Lower leg skin (tissue), 4 donors: ENCODE data around the gene TREML1. TPM values are rescaled to one million over a fixed set of nuclear protein-coding genes. Genes with fewer than 3 reads are reported as not detected.

Source experiments
- DNase-seq, 2 donors: peaks; one replicate each; pipeline ENCODE4 v3.0.0-alpha.2; 2019; ENCODE audit warnings: low spot score in 2 of 2
- H3K4me3 ChIP-seq: fragments of 200-600 bp; sonication (generic); 2 replicates; pipeline ENCODE4 v1.5.1; 2017; ENCODE audit warnings: mild to moderate bottlenecking, low read depth; ENCODE audit not compliant: poor library complexity, severe bottlenecking
- CTCF ChIP-seq, 3 donors: fragments of 450-650 bp; IDR thresholded peaks; one replicate each; pipeline ENCODE4 v1.5.1; 2016; ENCODE audit warnings: antibody characterized with exemption in 3 of 3, mild to moderate bottlenecking in 3 of 3, moderate library complexity in 2 of 3
- POLR2A ChIP-seq, 2 donors: fragments of 450-650 bp; IDR thresholded peaks; one replicate each; pipeline ENCODE4 v1.6.1; 2016 to 2017; ENCODE audit warnings: antibody characterized with exemption in 2 of 2, mild to moderate bottlenecking in 1 of 2, moderate library complexity in 1 of 2
- WGBS, 2 donors: methylation state at CpG; one replicate each; pipeline ENCODE4 v1.1.5; 2018; 5-methylcytosine and 5-hydroxymethylcytosine counted together
- intact Hi-C: fragments of 100-400 bp; cut with DNase I; formaldehyde crosslinking; loops from one replicate; pipeline ENCODE4 v1.15.0; 2023; ENCODE audit warnings: low total_unique reads
- total RNA-seq, 4 donors: library from RNA; depleted of rRNA; stranded (reverse); fragments of >200 nt; gene quantifications; one replicate each; pipeline ENCODE4 v1.1.0, GENCODE V29; 2016

The TREML1 gene
- total RNA-seq, 4 donors from 2014 or later, result not detected

- DNase-seq, result peak in 1 of 2 donors; percentile 32
- intact Hi-C loops, result no loop called here
- WGBS, 2 donors, result 74 to 83% methylated on average over 4 of the region's 4 CpGs
- TF ChIP-seq POLR2A (IDR thresholded peaks at IDR 0.05) (no peak), CTCF (IDR thresholded peaks at IDR 0.05) (no peak)
- no peak overlapping the region for H3K4me3 ChIP-seq
Observed at GRCh38 chr6:41182069-41183034, 28.2 kb upstream of the TREML1 start.

- intact Hi-C loops, result no loop called here
- 29 to 63% methylated on average over 1 of the region's 1 CpG for WGBS, 2 donors
- TF ChIP-seq CTCF (IDR thresholded peaks at IDR 0.05), result no peak
- no peak for TF ChIP-seq POLR2A (IDR thresholded peaks at IDR 0.05)
- no peak for DNase-seq
- H3K4me3 ChIP-seq, result no peak overlapping the region
Observed at GRCh38 chr6:41181566-41181965, 27.4 kb upstream of the TREML1 start.

DNA sequence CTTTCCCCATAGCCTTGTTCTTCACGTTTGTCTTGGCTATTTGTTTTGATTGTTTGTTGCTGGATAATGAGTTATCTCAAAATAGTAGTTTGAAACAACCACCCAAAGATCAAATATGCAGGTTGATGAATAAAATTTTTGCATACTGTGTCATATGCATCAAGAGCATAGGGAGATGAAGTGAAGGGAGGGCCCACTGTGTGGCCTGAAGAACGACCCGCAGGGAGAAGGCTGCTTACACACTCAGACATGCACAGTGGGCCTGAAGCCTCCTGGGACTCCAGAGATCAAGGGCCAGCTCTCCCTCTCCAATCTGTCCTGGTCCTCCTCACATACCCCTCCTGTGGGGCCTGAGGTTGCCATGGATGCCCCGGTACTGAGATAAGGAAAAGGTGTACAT, 25.0 kb upstream of the TREML1 start:
- TF ChIP-seq POLR2A (IDR thresholded peaks at IDR 0.05) (no peak), CTCF (IDR thresholded peaks at IDR 0.05) (no peak)
- 65 to 78% methylated on average over 4 of the region's 4 CpGs for WGBS, 2 donors
- no peak overlapping the region for H3K4me3 ChIP-seq
- DNase-seq, result no peak
- intact Hi-C loops, result no loop called here

- intact Hi-C loops, result no loop called here
- no peak overlapping the region for H3K4me3 ChIP-seq
- WGBS, 2 donors, result 89 to 99% methylated on average over 2 of the region's 2 CpGs
- no peak for DNase-seq
- TF ChIP-seq CTCF (IDR thresholded peaks at IDR 0.05) (no peak), POLR2A (IDR thresholded peaks at IDR 0.05) (no peak)
Observed at GRCh38 chr6:41177695-41178094, 23.5 kb upstream of the TREML1 start.

DNA sequence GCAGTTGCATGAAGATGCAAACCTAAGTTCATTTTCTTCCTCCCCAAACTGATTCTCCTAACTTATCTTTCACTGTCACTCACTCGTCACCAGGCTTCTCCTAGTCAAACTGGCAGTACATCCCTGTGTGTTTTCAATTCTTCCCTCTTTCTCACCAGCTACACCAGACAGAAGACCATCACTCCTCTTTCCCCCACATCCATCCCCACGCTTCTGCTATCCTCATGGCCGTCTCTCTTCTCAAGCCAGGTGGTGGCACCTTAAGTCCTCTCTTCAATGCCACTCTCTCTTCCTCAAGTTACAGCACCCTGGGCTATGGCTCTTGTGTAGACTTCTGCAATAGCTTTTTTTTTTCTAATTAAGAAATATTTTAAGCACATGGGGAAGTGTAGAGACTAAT, 23.1 kb upstream of the TREML1 start:
- no peak for TF ChIP-seq CTCF (IDR thresholded peaks at IDR 0.05)
- no peak for TF ChIP-seq POLR2A (IDR thresholded peaks at IDR 0.05)
- intact Hi-C loops, result no loop called here
- WGBS, 2 donors, result 70 to 75% methylated on average over 3 of the region's 3 CpGs
- DNase-seq, result no peak
- H3K4me3 ChIP-seq, result no peak overlapping the region
